Panc1 (cell line): ENCODE data around the gene GAS7. TPM values are rescaled to one million over a fixed set of nuclear protein-coding genes. Genes with fewer than 3 reads are reported as not detected.

Source experiments
- ATAC-seq: fragments of 200-7000 bp; cut with Tn5 transposase; 2 replicates; pipeline ENCODE4 v1.9.1; 2020; ENCODE audit warnings: mild to moderate bottlenecking, moderate library complexity
- BruUV-seq: library from RNA; stranded (reverse); fragments of 400-500 nt; replicated peaks from 2 replicates; lab custom pipeline; 2021; lab: Mats Ljungman, UMichigan
- CTCF ChIA-PET: fragments of 300-600 bp; sonication (Branson Sonifier 250); formaldehyde crosslinking; loops from one replicate; lab custom pipeline; 2022; ENCODE audit warnings: antibody characterized with exemption; lab: Charles Lee
- POLR2A ChIA-PET: fragments of 300-600 bp; sonication (Branson Sonifier 250); formaldehyde crosslinking; loops from one replicate; lab custom pipeline; 2022; ENCODE audit warnings: antibody characterized with exemption; lab: Charles Lee
- DNase-seq: peaks from one replicate; pipeline ENCODE4 v3.0.0-alpha.2; 2010; ENCODE audit warnings: low read depth, low spot score
- H3K27ac ChIP-seq: 2 replicates; pipeline ENCODE4 v1.5.1; 2011; ENCODE audit warnings: mild to moderate bottlenecking, low read length, inconsistent platforms
- H3K27me3 ChIP-seq: fragments of 200-500 bp; sonication (Bioruptor generic); 2 replicates; pipeline ENCODE4 v1.6.0; 2014; ENCODE audit warnings: low read length, inconsistent platforms; ENCODE audit not compliant: control insufficient read depth, insufficient read depth
- H3K36me3 ChIP-seq: fragments of 200-500 bp; sonication (Bioruptor generic); 2 replicates; pipeline ENCODE4 v1.5.1; 2014; ENCODE audit warnings: inconsistent platforms, mild to moderate bottlenecking, low read length, moderate library complexity; ENCODE audit not compliant: control insufficient read depth, insufficient read depth
- H3K4me1 ChIP-seq: 2 replicates; pipeline ENCODE4 v1.5.1; 2011; ENCODE audit warnings: inconsistent platforms, mild to moderate bottlenecking, low read length, moderate library complexity; ENCODE audit not compliant: control insufficient read depth, insufficient read depth
- H3K4me3 ChIP-seq, 2 experiments: 2 replicates each; pipeline ENCODE4 v1.5.1; 2011 to 2012; ENCODE audit warnings: low read depth in 2 of 2, low read length in 2 of 2, mild to moderate bottlenecking in 2 of 2, inconsistent platforms in 1 of 2, moderate library complexity in 1 of 2
- H3K9me3 ChIP-seq: fragments of 200-500 bp; sonication (Bioruptor generic); 2 replicates; pipeline ENCODE4 v1.5.1; 2014; ENCODE audit warnings: low read depth, mild to moderate bottlenecking, inconsistent platforms, low read length, moderate library complexity; ENCODE audit not compliant: control insufficient read depth, insufficient read depth
- CTCF ChIP-seq: fragments of 450-650 bp; IDR thresholded peaks from 2 replicates; pipeline ENCODE4 v1.5.1; 2017; ENCODE audit warnings: mild to moderate bottlenecking
- POLR2AphosphoS5 ChIP-seq: IDR thresholded peaks from 2 replicates; pipeline ENCODE4 v1.6.1; 2012; ENCODE audit warnings: mild to moderate bottlenecking, low read depth, low read length, moderate library complexity
- REST ChIP-seq, 2 experiments: IDR thresholded peaks; 2 replicates each; pipeline ENCODE4 v1.6.1; 2011 to 2012; ENCODE audit warnings: low read depth in 2 of 2, control low read depth in 1 of 2, low read length in 1 of 2, mild to moderate bottlenecking in 1 of 2, moderate library complexity in 1 of 2; ENCODE audit not compliant: insufficient read depth in 1 of 2
- SIN3A ChIP-seq: IDR thresholded peaks from 2 replicates; pipeline ENCODE4 v1.6.1; 2012; ENCODE audit warnings: low read depth, mild to moderate bottlenecking, low read length, moderate library complexity, borderline replicate concordance; ENCODE audit not compliant: insufficient read depth
- TCF7L2 ChIP-seq: IDR thresholded peaks from 2 replicates; pipeline ENCODE4 v1.6.1; 2011; ENCODE audit warnings: mild to moderate bottlenecking, low read depth, low read length, inconsistent platforms
- in situ Hi-C: cut with HindIII; loops from 2 replicates; pipeline ENCODE4 v1.10.0; 2016; ENCODE audit warnings: low sequenced_read_pairs, low pct_unique_long_range_greater_than_20kb
- intact Hi-C: fragments of 100-400 bp; cut with micrococcal nuclease; formaldehyde crosslinking; loops from one replicate; pipeline ENCODE4 v1.10.0; 2022; ENCODE audit not compliant: unreplicated experiment
- total RNA-seq: library from RNA; stranded (reverse); gene quantifications from one replicate; pipeline ENCODE4 v1.2.1, GENCODE V29; 2021; ENCODE audit not compliant: unreplicated experiment

Gene GAS7
- total RNA-seq, 1 experiment from 2014 or later: 0.05 TPM

- BruUV-seq: no TSS peak
- intact Hi-C loops (no loop called here), in situ Hi-C loops (no loop called here)
- Histone ChIP-seq H3K27ac (no peak overlapping the region), H3K36me3 (no peaks in the 10 kb centered on the region), H3K9me3 (no peaks in the 10 kb centered on the region), H3K27me3 (no peaks in the 10 kb centered on the region), H3K4me3 (no peak overlapping the region), H3K4me1 (no peaks in the 10 kb centered on the region)
- ChIA-PET CTCF (no interaction called here), POLR2A (no interaction called here)
- TF ChIP-seq TCF7L2 (no peak), CTCF (no peak), POLR2AphosphoS5 (no peak), REST (IDR thresholded peaks at IDR 0.05; ENCODE audit: insufficient read depth in 1 of 2, low read depth in 2 of 2, low read length in 1 of 2) (no peak), SIN3A (no peak)
- no peak for ATAC-seq
- DNase-seq: no peak
Observed at GRCh38 chr17:10196384-10196895, 2.0 kb downstream of the GAS7 start.

- Histone ChIP-seq H3K27me3 (no peaks in the 10 kb centered on the region), H3K4me3 (no peak overlapping the region), H3K4me1 (no peaks in the 10 kb centered on the region), H3K27ac (no peak overlapping the region), H3K36me3 (no peaks in the 10 kb centered on the region), H3K9me3 (no peaks in the 10 kb centered on the region)
- ATAC-seq (no peak), DNase-seq (no peak)
- TF ChIP-seq CTCF: no peak
- no peak for TF ChIP-seq SIN3A
- TF ChIP-seq POLR2AphosphoS5: no peak
- ChIA-PET POLR2A (no interaction called here), CTCF (no interaction called here)
- no TSS peak for BruUV-seq
- in situ Hi-C loops: no loop called here
- intact Hi-C loops: no loop called here
Observed at GRCh38 chr17:10195090-10195805, 3.2 kb downstream of the GAS7 start.
